IMR-90 (cell line): ENCODE data around the gene MAGI1. TPM values are rescaled to one million over a fixed set of nuclear protein-coding genes. Genes with fewer than 3 reads are reported as not detected.

Experiments
- ATAC-seq: fragments of 200-7000 bp; cut with Tn5 transposase; 2 replicates; pipeline ENCODE4 v1.9.1; 2020; ENCODE audit warnings: low read depth, mild to moderate bottlenecking, moderate library complexity
- BruUV-seq: library from RNA; stranded (reverse); fragments of 400-500 nt; replicated peaks from 2 replicates; lab custom pipeline; 2021; lab: Mats Ljungman, UMichigan
- CTCF ChIA-PET: fragments of 300-600 bp; formaldehyde crosslinking; extraction: SDS; loops from one replicate; lab custom pipeline; 2021; ENCODE audit warnings: antibody characterized with exemption; lab: Yijun Ruan, JAX
- POLR2A ChIA-PET: fragments of 300-600 bp; sonication (Branson Sonifier 250); formaldehyde crosslinking; loops from one replicate; lab custom pipeline; 2022; ENCODE audit warnings: antibody characterized with exemption; ENCODE audit not compliant: unreplicated experiment; lab: Charles Lee
- DNase-seq: peaks from one replicate; pipeline ENCODE4 v3.0.0; 2013
- H2AFZ ChIP-seq: replicated peaks from 2 replicates; pipeline ENCODE3; 2013; ENCODE audit warnings: low read length, mild to moderate bottlenecking; ENCODE audit not compliant: poor library complexity
- H2AK5ac ChIP-seq: 2 replicates; pipeline ENCODE4 v1.6.1; 2013; ENCODE audit warnings: low read depth, low read length, inconsistent platforms
- H2AK9ac ChIP-seq: replicated peaks from 2 replicates; pipeline ENCODE3; 2013; ENCODE audit warnings: mild to moderate bottlenecking, low read depth, low read length, moderate library complexity; ENCODE audit not compliant: poor library complexity
- H2BK120ac ChIP-seq: 2 replicates; pipeline ENCODE4 v1.6.1; 2013; ENCODE audit warnings: low read depth, low read length, inconsistent platforms
- H2BK15ac ChIP-seq: 3 replicates; pipeline ENCODE4 v1.6.1; 2013; ENCODE audit warnings: low read depth, low read length, inconsistent platforms
- H2BK20ac ChIP-seq: 2 replicates; pipeline ENCODE4 v1.6.1; 2013; ENCODE audit warnings: low read depth, mild to moderate bottlenecking, inconsistent platforms, low read length, moderate library complexity
- H2BK5ac ChIP-seq: 2 replicates; pipeline ENCODE4 v1.6.1; 2013; ENCODE audit warnings: mild to moderate bottlenecking, low read depth, low read length, inconsistent platforms; ENCODE audit not compliant: poor library complexity, severe bottlenecking
- H3K14ac ChIP-seq: replicated peaks from 2 replicates; pipeline ENCODE4 v1.6.1; 2013; ENCODE audit warnings: low read depth, low read length, inconsistent platforms
- H3K18ac ChIP-seq: 2 replicates; pipeline ENCODE4 v1.6.1; 2013; ENCODE audit warnings: low read depth, low read length, control low read depth
- H3K23ac ChIP-seq: 2 replicates; pipeline ENCODE4 v1.6.1; 2013; ENCODE audit warnings: low read depth, low read length, inconsistent platforms
- H3K27ac ChIP-seq: 2 replicates; pipeline ENCODE4 v1.5.1; 2013; ENCODE audit warnings: mild to moderate bottlenecking, control low read depth, low read length; ENCODE audit not compliant: insufficient read depth
- H3K27me3 ChIP-seq: 2 replicates; pipeline ENCODE4 v1.6.1; 2013; ENCODE audit warnings: low read length; ENCODE audit not compliant: control insufficient read depth, insufficient read depth
- H3K36me3 ChIP-seq: 2 replicates; pipeline ENCODE4 v1.6.1; 2013; ENCODE audit warnings: low read length, mixed read lengths; ENCODE audit not compliant: control insufficient read depth, insufficient read depth
- H3K4ac ChIP-seq: 2 replicates; pipeline ENCODE4 v1.6.1; 2013; ENCODE audit warnings: low read depth, low read length, inconsistent platforms
- H3K4me1 ChIP-seq: 2 replicates; pipeline ENCODE4 v1.6.1; 2013; ENCODE audit warnings: low read length, mixed read lengths; ENCODE audit not compliant: control insufficient read depth, insufficient read depth
- H3K4me2 ChIP-seq: 2 replicates; pipeline ENCODE4 v1.6.1; 2013; ENCODE audit warnings: low read depth, mild to moderate bottlenecking, control low read depth, low read length, moderate library complexity
- H3K4me3 ChIP-seq: 2 replicates; pipeline ENCODE4 v1.5.1; 2013; ENCODE audit warnings: low read depth, mild to moderate bottlenecking, control low read depth, low read length, moderate library complexity; ENCODE audit not compliant: insufficient read depth
- H3K56ac ChIP-seq: 2 replicates; pipeline ENCODE4 v1.6.1; 2013; ENCODE audit warnings: low read length, inconsistent platforms; ENCODE audit not compliant: insufficient read depth; ENCODE audit errors: extremely low read depth
- H3K79me1 ChIP-seq, 2 experiments: 2 replicates each; pipeline ENCODE4 v1.6.1; 2013; ENCODE audit warnings: low read length in 2 of 2, inconsistent platforms in 1 of 2, low read depth in 1 of 2
- H3K9ac ChIP-seq: 2 replicates; pipeline ENCODE4 v1.6.1; 2013; ENCODE audit warnings: low read depth, low read length, control low read depth
- H3K9me1 ChIP-seq: 2 replicates; pipeline ENCODE4 v1.6.1; 2013; ENCODE audit warnings: low read length, inconsistent platforms; ENCODE audit not compliant: insufficient read depth
- H3K9me3 ChIP-seq: 2 replicates; pipeline ENCODE4 v1.6.1; 2013; ENCODE audit warnings: low read length; ENCODE audit not compliant: control insufficient read depth, insufficient read depth
- H4K20me1 ChIP-seq: 2 replicates; pipeline ENCODE4 v1.6.1; 2013; ENCODE audit warnings: low read length, inconsistent platforms; ENCODE audit not compliant: insufficient read depth
- H4K5ac ChIP-seq: 2 replicates; pipeline ENCODE4 v1.6.1; 2013; ENCODE audit warnings: mild to moderate bottlenecking, low read depth, low read length, control low read depth
- H4K8ac ChIP-seq, 2 experiments: 2 replicates each; pipeline ENCODE4 v1.6.1; 2013; ENCODE audit warnings: low read depth in 2 of 2, low read length in 2 of 2, control low read depth in 1 of 2, inconsistent platforms in 1 of 2
- H4K91ac ChIP-seq: 2 replicates; pipeline ENCODE4 v1.6.1; 2013; ENCODE audit warnings: low read depth, low read length, inconsistent platforms; ENCODE audit not compliant: insufficient read depth
- CEBPB ChIP-seq: IDR thresholded peaks from 2 replicates; pipeline ENCODE4 v1.6.1; 2012; ENCODE audit warnings: low read depth, low read length, improper control_type of control experiment
- CHD1 ChIP-seq: IDR thresholded peaks from 2 replicates; pipeline ENCODE4 v1.6.1; 2012; ENCODE audit warnings: low read depth, low read length, improper control_type of control experiment
- MAZ ChIP-seq: IDR thresholded peaks from 2 replicates; pipeline ENCODE4 v1.6.1; 2012; ENCODE audit warnings: low read depth, mild to moderate bottlenecking, low read length, improper control_type of control experiment, moderate library complexity, borderline replicate concordance
- MXI1 ChIP-seq: IDR thresholded peaks from 2 replicates; pipeline ENCODE4 v1.6.1; 2012; ENCODE audit warnings: low read depth, mild to moderate bottlenecking, low read length, moderate library complexity, borderline replicate concordance
- NFE2L2 ChIP-seq: fragments of 150-350 bp; IDR thresholded peaks from 2 replicates; pipeline ENCODE4 v1.6.1; 2016; ENCODE audit warnings: low read depth, mild to moderate bottlenecking, low read length
- POLR2A ChIP-seq: IDR thresholded peaks from 2 replicates; pipeline ENCODE4 v1.6.1; 2012; ENCODE audit warnings: mild to moderate bottlenecking, low read depth, low read length
- RAD21 ChIP-seq: IDR thresholded peaks from 2 replicates; pipeline ENCODE4 v1.6.1; 2012; ENCODE audit warnings: low read length, improper control_type of control experiment
- RCOR1 ChIP-seq: IDR thresholded peaks from 2 replicates; pipeline ENCODE4 v1.6.1; 2012; ENCODE audit warnings: mild to moderate bottlenecking, low read length, improper control_type of control experiment; ENCODE audit not compliant: insufficient replicate concordance
- RFX5 ChIP-seq: IDR thresholded peaks from 2 replicates; pipeline ENCODE4 v1.8.0; 2012; ENCODE audit warnings: low read depth, mild to moderate bottlenecking, low read length, moderate library complexity
- SMC3 ChIP-seq: fragments of 150-350 bp; IDR thresholded peaks from 2 replicates; pipeline ENCODE4 v1.6.1; 2016; ENCODE audit warnings: low read depth, mild to moderate bottlenecking, antibody characterized with exemption, low read length, moderate library complexity
- WGBS, 2 experiments: methylation state at CpG; one replicate each; pipeline versions ENCODE4 v1.1.5 to v1.1.7; 2013; ENCODE audit warnings: missing lambda C conversion rate in 2 of 2; ENCODE audit not compliant: insufficient read length in 1 of 2; ENCODE audit errors: extremely low coverage in 2 of 2; 5-methylcytosine and 5-hydroxymethylcytosine counted together
- dilution Hi-C: fragments of 300-500 bp; cut with HindIII; formaldehyde crosslinking; loops from one replicate; pipeline ENCODE4 v1.14.3; 2018; ENCODE audit warnings: low sequenced_read_pairs; ENCODE audit not compliant: unreplicated experiment
- in situ Hi-C: fragments of 300-500 bp; cut with MboI; formaldehyde crosslinking; loops from 3 replicates; pipeline ENCODE4 v1.14.3; 2019; ENCODE audit warnings: low sequenced_read_pairs, inconsistent platforms, mixed read lengths
- intact Hi-C: fragments of 100-400 bp; cut with micrococcal nuclease; formaldehyde crosslinking; loops from 2 replicates; pipeline ENCODE4 v1.10.0; 2022
- polyA plus RNA-seq, 3 experiments: library from polyadenylated mRNA; depleted of rRNA; stranded (reverse); fragments of >200 nt; gene quantifications; 2 replicates each; pipeline ENCODE4 v1.2.3, GENCODE V29; 2012; ENCODE audit warnings: low replicate concordance in 1 of 3
- total RNA-seq: library from RNA; depleted of rRNA; stranded (reverse); fragments of >200 nt; gene quantifications from 2 replicates; pipeline ENCODE4 v1.2.3, GENCODE V29; 2012
- TF ChIP-seq, protein P1 (sequence below): fragments of 150-350 bp; IDR thresholded peaks from 2 replicates; pipeline ENCODE4 v1.6.1; 2017; ENCODE audit warnings: mild to moderate bottlenecking, antibody characterized with exemption, low read length, low read depth

Gene MAGI1
- total and polyA plus RNA-seq, 2 of the 4 experiments (the other 2 are of a cell fraction) = 14.5 to 24.2 TPM

DNA sequence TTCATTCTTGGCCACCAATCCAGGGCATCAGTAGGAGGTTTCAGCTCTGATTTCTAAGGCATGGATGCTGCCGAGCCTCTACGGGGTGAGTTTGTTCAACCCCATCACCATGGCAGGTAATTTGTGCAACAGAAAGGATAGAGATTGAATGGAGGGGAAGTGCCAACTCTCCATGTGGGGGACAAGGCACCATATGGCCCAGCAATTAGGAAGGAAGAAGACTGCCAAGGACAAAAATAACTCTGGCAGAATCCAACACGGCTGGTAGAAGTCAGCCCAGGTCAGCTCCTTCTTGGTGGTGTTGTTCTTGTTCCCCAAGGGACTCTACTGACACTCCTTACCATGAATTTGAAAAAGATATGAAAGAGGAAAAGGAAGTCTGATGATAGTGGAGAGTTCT, 503.9 kb downstream of the MAGI1 start:
- WGBS, 2 experiments = no CpG with 5 or more reads among the region's 3 CpGs
- H2BK15ac ChIP-seq = no peak overlapping the region
- POLR2A ChIA-PET = no interaction called here

More for the DNA sequence above, 503.9 kb downstream of the MAGI1 start:
- Histone ChIP-seq H2AK5ac (no peak overlapping the region), H4K91ac (no peak overlapping the region), H3K4me1 (peaks cover 4% of the 10 kb centered on the region; the same call in 1 of the 2 replicates), H2BK20ac (no peak overlapping the region), H3K79me1 (peaks cover 31 to 48% of the 10 kb centered on the region in 2 experiments), H3K23ac (no peak overlapping the region), H3K4ac (no peak overlapping the region), H4K8ac (no peak overlapping the region), H2BK5ac (no peak overlapping the region), H3K9me1 (peaks cover 6% of the 10 kb centered on the region; the same call in 1 of the 2 replicates), H3K18ac (no peak overlapping the region), H3K36me3 (no peaks in the 10 kb centered on the region), H3K9me3 (no peaks in the 10 kb centered on the region), H3K27me3 (no peaks in the 10 kb centered on the region), H2AFZ (no peak overlapping the region), H2AK9ac (no peak overlapping the region), H2BK120ac (no peak overlapping the region), H3K4me2 (no peak overlapping the region), H3K27ac (no peak overlapping the region), H3K4me3 (no peak overlapping the region), H4K5ac (no peak overlapping the region), H4K20me1 (peaks cover 10% of the 10 kb centered on the region; the same call in 1 of the 2 replicates), H3K56ac (no peak overlapping the region), H3K14ac (no peak overlapping the region), H3K9ac (no peak overlapping the region)
- no peak for ATAC-seq
- DNase-seq = no peak
- in situ Hi-C loops = no loop called here
- TF ChIP-seq RCOR1 = no peak
- TF ChIP-seq MAZ = no peak
- TF ChIP-seq MXI1 = no peak
- TF ChIP-seq, protein P1, sequence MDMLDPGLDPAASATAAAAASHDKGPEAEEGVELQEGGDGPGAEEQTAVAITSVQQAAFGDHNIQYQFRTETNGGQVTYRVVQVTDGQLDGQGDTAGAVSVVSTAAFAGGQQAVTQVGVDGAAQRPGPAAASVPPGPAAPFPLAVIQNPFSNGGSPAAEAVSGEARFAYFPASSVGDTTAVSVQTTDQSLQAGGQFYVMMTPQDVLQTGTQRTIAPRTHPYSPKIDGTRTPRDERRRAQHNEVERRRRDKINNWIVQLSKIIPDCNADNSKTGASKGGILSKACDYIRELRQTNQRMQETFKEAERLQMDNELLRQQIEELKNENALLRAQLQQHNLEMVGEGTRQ = no peak
- no peak for TF ChIP-seq CEBPB
- TF ChIP-seq NFE2L2 = no peak
- no peak for TF ChIP-seq POLR2A
- TF ChIP-seq RAD21 = no peak
- no peak for TF ChIP-seq RFX5
- TF ChIP-seq SMC3 = no peak
- no peak for TF ChIP-seq CHD1
- dilution Hi-C loops = no loop called here
- CTCF ChIA-PET = no interaction called here
- intact Hi-C loops = no loop called here
- no TSS peak for BruUV-seq
